Measurements from ENCODE around the gene KCNC1.

DNA sequence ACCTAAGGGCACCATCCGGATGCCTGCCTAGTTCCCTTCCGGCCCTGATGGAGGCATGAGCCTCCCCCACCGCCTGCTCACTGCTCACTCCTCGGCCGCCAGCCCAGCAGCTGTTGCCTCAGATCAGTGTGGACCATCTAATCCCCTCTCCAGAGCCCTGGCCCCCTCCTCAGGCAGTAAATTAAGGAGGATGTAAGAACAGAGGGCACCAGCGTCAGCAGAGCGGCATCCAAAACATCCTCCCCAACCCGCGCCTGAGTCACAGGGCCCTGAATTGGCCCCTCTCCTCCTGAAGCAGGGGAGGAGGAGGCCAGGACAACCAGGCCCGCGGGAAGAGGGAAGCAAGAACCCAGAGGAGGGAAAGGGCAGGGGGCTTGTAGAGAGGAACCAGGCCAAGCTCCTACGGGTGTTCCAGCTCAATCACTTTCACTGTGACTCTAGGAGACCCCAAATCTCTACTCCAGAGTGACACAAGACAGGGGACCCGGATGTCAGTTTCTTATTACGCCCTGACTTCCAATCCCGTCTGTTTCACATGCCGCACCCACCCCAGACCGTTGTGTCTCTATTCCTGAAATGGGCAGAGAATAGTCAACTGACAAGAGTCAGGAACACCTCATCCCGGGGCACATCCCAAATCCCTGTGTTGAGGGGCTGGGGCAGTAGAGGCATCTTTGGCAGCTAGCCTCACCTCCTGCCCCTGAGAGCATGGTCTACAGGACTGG is 46.5 kb upstream of the KCNC1 start:
- TF ChIP-seq CTCF (IDR thresholded peaks at IDR 0.05) (no peak), POLR2A (IDR thresholded peaks at IDR 0.05) (no peak)
